Right hindlimb (tissue), 1 donor: ENCODE measurements around the gene SLC25A43.

Experiments
- DNase-seq: peaks from one replicate; pipeline ENCODE4 v3.0.0-alpha.2; 2018

SLC25A43 gene

DNA sequence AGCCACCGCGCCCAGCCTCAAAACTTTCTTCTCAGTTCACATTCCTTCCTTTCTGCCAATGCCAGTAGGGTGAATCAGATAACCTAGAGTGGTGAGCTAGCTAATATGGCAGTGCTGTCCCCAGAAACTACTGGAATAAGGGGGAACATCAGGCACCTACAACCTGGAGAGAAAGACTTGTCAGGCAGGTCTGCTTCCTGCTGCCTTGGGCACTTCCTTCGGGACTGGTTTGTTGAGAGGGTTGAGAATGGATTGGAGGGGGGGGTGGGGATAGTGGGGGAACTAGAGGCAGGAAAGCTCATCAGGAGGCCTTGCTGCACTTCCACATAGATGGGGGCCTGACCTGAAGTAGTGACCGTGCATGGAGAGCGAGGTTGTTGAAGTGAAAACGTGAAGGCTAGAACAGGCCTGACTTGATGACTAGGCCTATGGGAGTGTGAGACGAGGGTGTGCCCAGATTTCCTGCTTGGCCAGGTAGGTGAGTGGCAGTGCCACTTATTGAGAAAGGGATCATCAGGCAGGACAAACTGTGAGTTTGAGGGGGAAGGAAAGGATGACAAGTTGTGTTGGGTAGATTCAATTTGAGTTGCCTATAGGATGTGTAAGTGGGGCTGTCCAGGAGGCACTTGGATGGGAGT lies 102.5 kb downstream of the SLC25A43 start:
- DNase-seq = no peak

GRCh38 chrX:119502727-119503483 lies 103.8 kb downstream of the SLC25A43 start:
- DNase-seq = peak; percentile 23

GRCh38 chrX:119503484-119503861 lies 104.3 kb downstream of the SLC25A43 start:
- peak; percentile 51 for DNase-seq
